Measurements from ENCODE around the gene PLSCR2. TPM values are rescaled to one million over a fixed set of nuclear protein-coding genes. Genes with fewer than 3 reads are reported as not detected.

Gene PLSCR2
- total and polyA plus RNA-seq, 2 of the 8 experiments (the other 6 are each of a cell fraction or from before 2014, with no cell fraction given) = not detected

GRCh38 chr3:146504498-146505197 is 35.3 kb upstream of the PLSCR2 start (continued):
- TF ChIP-seq ATF3 (IDR thresholded peaks at IDR 0.05; ENCODE audit: insufficient read depth, low read depth, low read length) = no peak
- TF ChIP-seq YY1 (IDR thresholded peaks at IDR 0.05; ENCODE audit: low read depth, low read length) = peak; percentile 21; the same call in 1 of the 2 replicates
- no peak for TF ChIP-seq RFX5 (IDR thresholded peaks at IDR 0.05; ENCODE audit: borderline replicate concordance, low read depth, low read length)
- TF ChIP-seq HDAC2 (IDR thresholded peaks at IDR 0.05; ENCODE audit: borderline replicate concordance in 1 of 2, low read depth in 2 of 2, low read length in 2 of 2) = no peak; a peak in 1 of 4 replicates
- TF ChIP-seq TAF7 (optimal IDR thresholded peaks at IDR 0.05; ENCODE audit: borderline replicate concordance, low read depth, low read length) = no peak
- no peak for TF ChIP-seq POLR2AphosphoS5 (IDR thresholded peaks at IDR 0.05; ENCODE audit: low read depth, low read length)
- no peak for TF ChIP-seq ASH2L (IDR thresholded peaks at IDR 0.05; ENCODE audit: low read length)
- 0 out of 2 replicates have a peak, but pooled peaks have one; percentile 34 for TF ChIP-seq POU5F1 (IDR thresholded peaks at IDR 0.05; ENCODE audit: low read depth, low read length)
